OCI-LY1 (cell line): ENCODE measurements around the gene ACSM4.

Source experiments
- CTCF ChIP-seq: fragments of 200-600 bp; sonication (generic), shearing (Covaris generic); IDR thresholded peaks from 2 replicates; pipeline ENCODE4 v1.5.1; 2017; ENCODE audit warnings: mild to moderate bottlenecking, antibody characterized with exemption, low read length, moderate library complexity, mixed read lengths
- EZH2 ChIP-seq: fragments of 200-600 bp; sonication (generic), shearing (Covaris generic); IDR thresholded peaks from 2 replicates; pipeline ENCODE4 v1.8.0; 2017; ENCODE audit warnings: borderline replicate concordance, mixed run types, mild to moderate bottlenecking, antibody characterized with exemption, low read length, moderate library complexity, mixed read lengths

DNA sequence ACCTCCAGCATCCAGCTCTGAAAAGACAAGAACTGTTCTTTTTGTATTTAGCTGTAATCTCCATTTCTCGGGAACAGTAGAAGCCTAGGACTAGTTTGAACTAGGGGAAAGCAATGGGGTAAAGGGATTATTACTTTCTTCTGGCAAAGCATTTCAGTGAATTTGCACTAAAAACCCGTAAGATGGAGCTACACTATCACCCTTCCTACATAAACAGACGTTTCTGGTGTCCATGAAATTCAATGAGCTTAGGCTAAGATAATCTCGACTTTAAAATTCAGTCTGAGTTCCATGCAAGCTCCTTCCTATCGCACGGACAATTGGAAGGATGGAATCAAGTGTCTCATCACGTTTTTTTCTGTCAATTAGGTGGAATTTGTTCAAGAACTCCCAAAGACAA lies 24.0 kb downstream of the ACSM4 start:
- TF ChIP-seq CTCF = no peak
- no peak for TF ChIP-seq EZH2
